Keratinocyte (primary cell): ENCODE measurements around the gene PLD5. TPM values are rescaled to one million over a fixed set of nuclear protein-coding genes. Genes with fewer than 3 reads are reported as not detected.

ENCODE experiments used
- DNase-seq: peaks from one replicate; pipeline ENCODE4 v3.0.0-alpha.2; 2011; ENCODE audit warnings: low read depth, missing footprints, low spot score
- FAIRE-seq: peaks from 2 replicates; lab custom pipeline; 2011; peaks lifted over from hg19 to GRCh38; lab: Jason Lieb, UNC
- H2AFZ ChIP-seq: 2 replicates; pipeline ENCODE4 v1.6.0; 2012; ENCODE audit warnings: low read length, control low read depth, inconsistent platforms; ENCODE audit not compliant: control insufficient read depth
- H3K27ac ChIP-seq: 2 replicates; pipeline ENCODE4 v1.5.1; 2011; ENCODE audit warnings: low read length; ENCODE audit not compliant: control insufficient read depth, insufficient read depth
- H3K27me3 ChIP-seq: 3 replicates; pipeline ENCODE4 v1.6.0; 2011; ENCODE audit warnings: low read length; ENCODE audit not compliant: control insufficient read depth, insufficient read depth; ENCODE audit errors: extremely low read depth
- H3K36me3 ChIP-seq, 2 experiments: 2 replicates in 1 of 2; 3 replicates in 1 of 2; pipeline ENCODE4 v1.5.1; 2011; ENCODE audit warnings: low read length in 2 of 2, mild to moderate bottlenecking in 1 of 2; ENCODE audit not compliant: control insufficient read depth in 2 of 2, insufficient read depth in 2 of 2; ENCODE audit errors: extremely low read depth in 1 of 2
- H3K4me1 ChIP-seq: 3 replicates; pipeline ENCODE4 v1.5.1; 2011; ENCODE audit warnings: low read length; ENCODE audit not compliant: control insufficient read depth, insufficient read depth; ENCODE audit errors: extremely low read depth
- H3K4me2 ChIP-seq: 3 replicates; pipeline ENCODE4 v1.6.0; 2011; ENCODE audit warnings: low read depth, low read length; ENCODE audit not compliant: control insufficient read depth, insufficient read depth; ENCODE audit errors: extremely low read depth
- H3K4me3 ChIP-seq, 3 experiments: fragments of 200-600 bp in 1 of 3; sonication (generic) in 1 of 3; 2 replicates in 2 of 3; 3 replicates in 1 of 3; pipeline ENCODE4 v1.5.1; 2011 to 2016; ENCODE audit warnings: low read length in 3 of 3, mild to moderate bottlenecking in 3 of 3, control low read depth in 2 of 3, inconsistent platforms in 1 of 3, low read depth in 1 of 3, mixed read lengths in 1 of 3, mixed run types in 1 of 3, moderate library complexity in 1 of 3; ENCODE audit not compliant: control insufficient read depth in 2 of 3, insufficient read depth in 2 of 3; ENCODE audit errors: extremely low read depth in 1 of 3
- H3K79me2 ChIP-seq: 2 replicates; pipeline ENCODE4 v1.6.0; 2012; ENCODE audit warnings: low read length; ENCODE audit not compliant: control insufficient read depth, insufficient read depth
- H3K9ac ChIP-seq: 3 replicates; pipeline ENCODE4 v1.6.0; 2011; ENCODE audit warnings: low read length; ENCODE audit not compliant: control insufficient read depth, insufficient read depth; ENCODE audit errors: extremely low read depth
- H3K9me1 ChIP-seq: 3 replicates; pipeline ENCODE4 v1.6.0; 2011; ENCODE audit warnings: low read length; ENCODE audit not compliant: control insufficient read depth, insufficient read depth; ENCODE audit errors: extremely low read depth
- H3K9me3 ChIP-seq: 2 replicates; pipeline ENCODE4 v1.5.1; 2012; ENCODE audit warnings: low read depth, low read length; ENCODE audit not compliant: control insufficient read depth
- H4K20me1 ChIP-seq: 3 replicates; pipeline ENCODE4 v1.6.0; 2011; ENCODE audit warnings: low read length; ENCODE audit not compliant: control insufficient read depth, insufficient read depth; ENCODE audit errors: extremely low read depth
- EZH2 ChIP-seq: IDR thresholded peaks from one replicate; pipeline ENCODE4 v1.6.1; 2012; ENCODE audit warnings: inconsistent platforms, mild to moderate bottlenecking, low read length, moderate library complexity
- dilution Hi-C: fragments of 300-500 bp; cut with MboI; formaldehyde crosslinking; loops from one replicate; pipeline ENCODE4 v1.7.0; 2020; ENCODE audit warnings: low sequenced_read_pairs; ENCODE audit not compliant: extremely low pct_ligation_motif_present
- polyA plus RNA-seq, 5 experiments: library from polyadenylated mRNA; depleted of rRNA in 3 of 5; stranded (reverse) in 3 of 5; stranded (forward) in 1 of 5; unstranded in 1 of 5; fragments of >200 nt; gene quantifications; 1 replicate in 1 of 5; 2 replicates in 3 of 5; 3 replicates in 1 of 5; pipeline versions ENCODE4 v1.2.1 to v1.2.3, GENCODE V29; 2011 to 2012; ENCODE audit warnings: missing spikeins in 2 of 5, low read depth in 1 of 5, low replicate concordance in 1 of 5
- TF ChIP-seq, protein P1 (sequence below), 3 experiments: IDR thresholded peaks in 1 of 3; conservative IDR thresholded peaks in 1 of 3; optimal IDR thresholded peaks in 1 of 3; 2 replicates in 2 of 3; 3 replicates in 1 of 3; pipeline versions ENCODE3 to v1.5.1; 2011; ENCODE audit warnings: low read length in 3 of 3, mild to moderate bottlenecking in 3 of 3, moderate library complexity in 2 of 3, control low read depth in 1 of 3, inconsistent platforms in 1 of 3; ENCODE audit not compliant: insufficient read depth in 2 of 3; ENCODE audit errors: extremely low read depth in 1 of 3

PLD5 gene
- polyA plus RNA-seq, 1 donor (not counting 4 experiments of a cell fraction or from before 2014, with no cell fraction given): 7.2 TPM

DNA sequence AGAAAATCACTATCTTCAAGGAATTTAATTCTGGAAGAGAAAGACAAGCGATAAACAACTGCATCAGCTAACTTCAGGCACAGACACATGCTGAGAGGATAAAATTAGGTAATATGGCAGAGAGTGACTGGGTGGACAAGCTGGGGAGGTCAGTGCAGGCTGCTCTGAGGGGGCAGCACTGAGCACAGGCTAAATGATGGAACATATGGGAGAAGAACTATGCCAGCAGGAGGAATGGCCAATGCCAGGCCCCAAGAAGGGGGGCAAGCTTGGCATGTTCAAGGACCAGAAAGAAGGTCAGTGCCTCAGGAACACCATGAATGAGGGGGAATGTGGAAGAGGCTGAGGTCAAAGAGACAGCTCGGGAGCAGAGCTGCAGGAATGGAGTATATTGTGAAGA lies 334.9 kb downstream of the PLD5 start:
- Histone ChIP-seq H3K9ac (no peak overlapping the region), H3K27ac (no peak overlapping the region), H3K9me1 (no peaks in the 10 kb centered on the region), H2AFZ (no peak overlapping the region), H3K36me3 (peaks cover 0 to 6% of the 10 kb centered on the region in 2 experiments), H3K79me2 (no peaks in the 10 kb centered on the region), H3K4me3 (no peak overlapping the region), H3K4me2 (no peak overlapping the region), H4K20me1 (no peaks in the 10 kb centered on the region), H3K9me3 (no peaks in the 10 kb centered on the region), H3K27me3 (no peaks in the 10 kb centered on the region), H3K4me1 (no peaks in the 10 kb centered on the region)
- dilution Hi-C loops: no loop called here
- no peak for FAIRE-seq
- no peak for TF ChIP-seq EZH2
- TF ChIP-seq, protein P1, sequence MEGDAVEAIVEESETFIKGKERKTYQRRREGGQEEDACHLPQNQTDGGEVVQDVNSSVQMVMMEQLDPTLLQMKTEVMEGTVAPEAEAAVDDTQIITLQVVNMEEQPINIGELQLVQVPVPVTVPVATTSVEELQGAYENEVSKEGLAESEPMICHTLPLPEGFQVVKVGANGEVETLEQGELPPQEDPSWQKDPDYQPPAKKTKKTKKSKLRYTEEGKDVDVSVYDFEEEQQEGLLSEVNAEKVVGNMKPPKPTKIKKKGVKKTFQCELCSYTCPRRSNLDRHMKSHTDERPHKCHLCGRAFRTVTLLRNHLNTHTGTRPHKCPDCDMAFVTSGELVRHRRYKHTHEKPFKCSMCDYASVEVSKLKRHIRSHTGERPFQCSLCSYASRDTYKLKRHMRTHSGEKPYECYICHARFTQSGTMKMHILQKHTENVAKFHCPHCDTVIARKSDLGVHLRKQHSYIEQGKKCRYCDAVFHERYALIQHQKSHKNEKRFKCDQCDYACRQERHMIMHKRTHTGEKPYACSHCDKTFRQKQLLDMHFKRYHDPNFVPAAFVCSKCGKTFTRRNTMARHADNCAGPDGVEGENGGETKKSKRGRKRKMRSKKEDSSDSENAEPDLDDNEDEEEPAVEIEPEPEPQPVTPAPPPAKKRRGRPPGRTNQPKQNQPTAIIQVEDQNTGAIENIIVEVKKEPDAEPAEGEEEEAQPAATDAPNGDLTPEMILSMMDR (optimal IDR thresholded peaks at IDR 0.05 in 1 of 3, IDR thresholded peaks at IDR 0.05 in 1 of 3, conservative IDR thresholded peaks at IDR 0.05 in 1 of 3; ENCODE audit: extremely low read depth in 1 of 3, insufficient read depth in 2 of 3, low read length in 3 of 3): peak in 1 of 3 experiments; percentile 25
- DNase-seq: no peak

DNA sequence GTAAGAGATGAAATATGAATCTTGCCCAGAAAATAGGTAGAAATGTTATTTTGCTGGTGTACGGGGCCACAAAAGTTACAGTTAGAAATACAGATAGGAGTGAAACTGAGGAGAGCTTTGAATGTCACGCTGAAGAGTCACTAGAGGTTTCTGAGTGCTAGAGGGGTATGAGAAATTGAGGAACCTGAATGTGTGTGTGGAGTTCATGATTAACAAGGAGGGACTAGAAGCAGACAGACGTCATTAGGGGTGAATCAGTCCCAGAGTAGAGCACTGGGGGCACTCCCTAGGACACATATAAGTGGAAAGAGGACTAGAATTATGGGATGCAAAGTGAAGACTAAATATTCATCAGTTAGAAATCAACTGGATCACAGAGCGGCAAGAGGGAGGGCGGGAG lies 336.7 kb downstream of the PLD5 start:
- peaks cover 0 to 6% of the 10 kb centered on the region in 2 experiments for H3K36me3 ChIP-seq
- TF ChIP-seq EZH2: no peak
- TF ChIP-seq, protein P1 (optimal IDR thresholded peaks at IDR 0.05 in 1 of 3, IDR thresholded peaks at IDR 0.05 in 1 of 3, conservative IDR thresholded peaks at IDR 0.05 in 1 of 3; ENCODE audit: extremely low read depth in 1 of 3, insufficient read depth in 2 of 3, low read length in 3 of 3): no peak
- H3K9ac ChIP-seq: no peak overlapping the region
- dilution Hi-C loops: no loop called here
- H3K4me2 ChIP-seq: no peak overlapping the region
- no peaks in the 10 kb centered on the region for H3K9me1 ChIP-seq
- no peak overlapping the region for H3K4me3 ChIP-seq
- H2AFZ ChIP-seq: no peak overlapping the region
- H3K27me3 ChIP-seq: no peaks in the 10 kb centered on the region
- no peak overlapping the region for H3K27ac ChIP-seq
- DNase-seq: no peak
- no peaks in the 10 kb centered on the region for H3K9me3 ChIP-seq
- FAIRE-seq: no peak
- no peaks in the 10 kb centered on the region for H4K20me1 ChIP-seq
- no peaks in the 10 kb centered on the region for H3K4me1 ChIP-seq
- H3K79me2 ChIP-seq: no peaks in the 10 kb centered on the region
